ENCODE data around the gene BLOC1S1. TPM values are rescaled to one million over a fixed set of nuclear protein-coding genes. Genes with fewer than 3 reads are reported as not detected.

Gene BLOC1S1
- total and polyA plus RNA-seq, 10 of the 15 experiments (the other 5 are each of a cell fraction or from before 2014, with no cell fraction given), result 126 to 285 (median 166) TPM

DNA sequence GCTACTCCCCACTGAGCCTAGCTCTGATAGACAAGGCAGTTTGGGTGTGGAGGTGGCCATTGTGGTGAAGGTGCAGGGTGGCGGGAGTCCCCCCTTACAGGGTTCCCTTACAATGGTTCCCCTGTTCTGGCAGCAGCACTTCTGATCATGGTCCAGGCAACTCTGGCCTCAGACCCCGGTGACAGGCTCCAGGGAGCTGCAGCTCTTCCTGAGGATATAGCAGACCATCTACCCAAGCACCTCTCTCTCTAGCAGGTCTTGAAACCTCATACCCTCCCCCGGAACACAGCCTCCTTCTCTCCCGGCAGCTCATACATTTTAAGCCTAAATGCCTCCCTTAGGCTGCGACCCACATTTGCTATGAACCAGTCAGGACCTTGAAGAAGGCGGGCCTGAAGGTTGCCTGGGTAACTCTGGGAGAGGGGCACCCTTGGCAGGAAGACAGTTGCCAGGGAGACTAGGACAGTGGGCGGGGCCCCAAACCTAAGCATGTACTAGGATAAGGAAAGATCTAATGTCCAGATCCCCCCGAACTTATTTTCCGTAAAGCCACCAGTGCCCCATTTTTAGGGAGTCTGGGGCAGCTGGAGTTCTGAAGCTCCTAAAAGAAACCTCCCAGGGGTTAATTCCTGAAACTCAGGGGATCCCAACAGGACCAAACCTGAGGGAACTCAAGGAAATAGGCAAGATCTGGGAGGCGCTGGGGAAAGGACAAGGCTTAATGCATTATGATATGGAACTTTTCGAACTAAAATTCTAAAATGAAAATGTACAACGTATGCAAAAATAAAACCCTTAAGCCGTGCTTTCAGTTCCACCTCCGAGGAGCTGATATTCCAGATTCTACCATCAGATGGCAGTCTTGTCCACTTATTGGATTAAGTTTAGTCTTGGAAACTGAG lies 22.5 kb downstream of the BLOC1S1 start (continued):
- TF ChIP-seq, protein P1, sequence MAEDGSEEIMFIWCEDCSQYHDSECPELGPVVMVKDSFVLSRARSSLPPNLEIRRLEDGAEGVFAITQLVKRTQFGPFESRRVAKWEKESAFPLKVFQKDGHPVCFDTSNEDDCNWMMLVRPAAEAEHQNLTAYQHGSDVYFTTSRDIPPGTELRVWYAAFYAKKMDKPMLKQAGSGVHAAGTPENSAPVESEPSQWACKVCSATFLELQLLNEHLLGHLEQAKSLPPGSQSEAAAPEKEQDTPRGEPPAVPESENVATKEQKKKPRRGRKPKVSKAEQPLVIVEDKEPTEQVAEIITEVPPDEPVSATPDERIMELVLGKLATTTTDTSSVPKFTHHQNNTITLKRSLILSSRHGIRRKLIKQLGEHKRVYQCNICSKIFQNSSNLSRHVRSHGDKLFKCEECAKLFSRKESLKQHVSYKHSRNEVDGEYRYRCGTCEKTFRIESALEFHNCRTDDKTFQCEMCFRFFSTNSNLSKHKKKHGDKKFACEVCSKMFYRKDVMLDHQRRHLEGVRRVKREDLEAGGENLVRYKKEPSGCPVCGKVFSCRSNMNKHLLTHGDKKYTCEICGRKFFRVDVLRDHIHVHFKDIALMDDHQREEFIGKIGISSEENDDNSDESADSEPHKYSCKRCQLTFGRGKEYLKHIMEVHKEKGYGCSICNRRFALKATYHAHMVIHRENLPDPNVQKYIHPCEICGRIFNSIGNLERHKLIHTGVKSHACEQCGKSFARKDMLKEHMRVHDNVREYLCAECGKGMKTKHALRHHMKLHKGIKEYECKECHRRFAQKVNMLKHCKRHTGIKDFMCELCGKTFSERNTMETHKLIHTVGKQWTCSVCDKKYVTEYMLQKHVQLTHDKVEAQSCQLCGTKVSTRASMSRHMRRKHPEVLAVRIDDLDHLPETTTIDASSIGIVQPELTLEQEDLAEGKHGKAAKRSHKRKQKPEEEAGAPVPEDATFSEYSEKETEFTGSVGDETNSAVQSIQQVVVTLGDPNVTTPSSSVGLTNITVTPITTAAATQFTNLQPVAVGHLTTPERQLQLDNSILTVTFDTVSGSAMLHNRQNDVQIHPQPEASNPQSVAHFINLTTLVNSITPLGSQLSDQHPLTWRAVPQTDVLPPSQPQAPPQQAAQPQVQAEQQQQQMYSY (CRISPR knock-in tag; IDR thresholded peaks at IDR 0.05), result no peak
- TF ChIP-seq TCF12 (IDR thresholded peaks at IDR 0.05; ENCODE audit: low read depth, low read length) (no peak), NR2F1 (conservative IDR thresholded peaks at IDR 0.05) (peak; percentile 46), TCF3 (IDR thresholded peaks at IDR 0.05; ENCODE audit: borderline replicate concordance, insufficient read depth, low read depth, low read length) (no peak), BCL11A (IDR thresholded peaks at IDR 0.05; ENCODE audit: low read depth, low read length) (no peak), ZNF217 (IDR thresholded peaks at IDR 0.05) (no peak), DPF2 (IDR thresholded peaks at IDR 0.05) (peak; percentile 48), EED (IDR thresholded peaks at IDR 0.05; ENCODE audit: low read depth) (no peak), SMARCA5 (IDR thresholded peaks at IDR 0.05) (peak; percentile 65), POU2F2 (IDR thresholded peaks at IDR 0.05; ENCODE audit: borderline replicate concordance, low read depth, low read length) (peak; percentile 54; the same call in 1 of the 3 replicates), NFYA (IDR thresholded peaks at IDR 0.05; ENCODE audit: borderline replicate concordance, low read depth, low read length) (no peak)
- TF ChIP-seq, protein P2, sequence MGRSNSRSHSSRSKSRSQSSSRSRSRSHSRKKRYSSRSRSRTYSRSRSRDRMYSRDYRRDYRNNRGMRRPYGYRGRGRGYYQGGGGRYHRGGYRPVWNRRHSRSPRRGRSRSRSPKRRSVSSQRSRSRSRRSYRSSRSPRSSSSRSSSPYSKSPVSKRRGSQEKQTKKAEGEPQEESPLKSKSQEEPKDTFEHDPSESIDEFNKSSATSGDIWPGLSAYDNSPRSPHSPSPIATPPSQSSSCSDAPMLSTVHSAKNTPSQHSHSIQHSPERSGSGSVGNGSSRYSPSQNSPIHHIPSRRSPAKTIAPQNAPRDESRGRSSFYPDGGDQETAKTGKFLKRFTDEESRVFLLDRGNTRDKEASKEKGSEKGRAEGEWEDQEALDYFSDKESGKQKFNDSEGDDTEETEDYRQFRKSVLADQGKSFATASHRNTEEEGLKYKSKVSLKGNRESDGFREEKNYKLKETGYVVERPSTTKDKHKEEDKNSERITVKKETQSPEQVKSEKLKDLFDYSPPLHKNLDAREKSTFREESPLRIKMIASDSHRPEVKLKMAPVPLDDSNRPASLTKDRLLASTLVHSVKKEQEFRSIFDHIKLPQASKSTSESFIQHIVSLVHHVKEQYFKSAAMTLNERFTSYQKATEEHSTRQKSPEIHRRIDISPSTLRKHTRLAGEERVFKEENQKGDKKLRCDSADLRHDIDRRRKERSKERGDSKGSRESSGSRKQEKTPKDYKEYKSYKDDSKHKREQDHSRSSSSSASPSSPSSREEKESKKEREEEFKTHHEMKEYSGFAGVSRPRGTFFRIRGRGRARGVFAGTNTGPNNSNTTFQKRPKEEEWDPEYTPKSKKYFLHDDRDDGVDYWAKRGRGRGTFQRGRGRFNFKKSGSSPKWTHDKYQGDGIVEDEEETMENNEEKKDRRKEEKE (IDR thresholded peaks at IDR 0.05), result no peak

Data from GM12878 (cell line).